Measurements from ENCODE around the gene MYL7.
"Not testable (repeated sequence)": the region's sequence is repeated elsewhere in the genome, so short reads cannot be mapped to it uniquely, and the experiment has no call there.

Gene MYL7

DNA sequence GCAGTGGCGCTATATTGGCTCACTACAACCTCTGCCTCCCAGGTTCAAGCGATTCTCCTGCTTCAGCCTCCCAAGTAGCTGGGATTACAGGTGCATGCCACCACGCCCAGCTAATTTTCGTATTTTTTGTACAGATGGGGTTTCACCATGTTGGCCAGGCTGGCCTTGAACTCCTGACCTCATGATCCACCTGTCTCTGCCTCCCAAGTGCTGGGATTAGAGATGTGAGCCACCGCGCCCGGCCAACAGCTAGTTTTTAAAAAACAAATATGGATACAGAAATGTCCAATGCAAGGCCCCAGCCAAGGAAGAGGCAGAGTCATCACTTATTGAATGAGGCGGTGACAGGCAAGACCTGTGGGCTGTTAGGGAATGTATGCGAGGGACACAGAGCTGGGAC is 30.8 kb upstream of the MYL7 start:
- DNase-seq, result not testable (repeated sequence)

DNA sequence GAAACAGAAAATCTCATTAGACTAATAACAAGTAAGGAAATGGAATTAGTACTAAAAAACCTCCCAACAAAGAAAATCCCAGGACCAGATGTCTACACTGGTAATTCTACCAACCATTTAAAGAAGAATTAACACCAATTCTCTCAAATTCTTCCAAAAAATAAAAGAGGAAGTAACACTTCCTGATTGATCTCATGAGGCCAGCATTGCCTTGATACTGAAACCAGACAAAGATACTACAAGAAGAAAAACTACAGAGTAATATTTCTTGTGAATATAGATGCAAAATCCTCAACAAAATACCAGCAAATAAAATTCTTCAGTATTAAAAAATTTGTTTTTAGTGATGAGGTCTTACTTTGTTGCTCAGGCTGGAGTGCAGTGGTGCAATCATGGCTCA is 26.8 kb upstream of the MYL7 start:
- peak; percentile 67 for DNase-seq

DNA sequence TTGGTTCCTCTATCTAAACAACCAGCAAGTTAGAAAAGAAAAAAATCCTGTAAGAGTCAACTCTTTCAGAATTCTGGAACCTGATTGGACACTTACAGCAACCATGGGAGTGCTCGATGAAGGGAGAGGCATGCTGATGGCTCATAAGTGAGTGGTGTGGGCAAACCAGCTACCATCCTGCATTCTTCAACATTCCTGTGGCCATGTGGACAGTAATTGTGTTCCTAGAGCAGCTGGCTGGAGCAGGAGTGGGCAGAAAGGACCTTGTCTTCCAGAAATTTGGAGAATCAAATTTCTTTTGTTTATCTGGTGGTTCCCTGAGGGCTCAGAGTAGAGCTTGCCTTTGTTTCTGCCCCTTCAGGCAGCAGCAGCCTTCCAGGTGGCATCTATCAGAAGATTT is 22.5 kb upstream of the MYL7 start:
- no peak for DNase-seq

DNA sequence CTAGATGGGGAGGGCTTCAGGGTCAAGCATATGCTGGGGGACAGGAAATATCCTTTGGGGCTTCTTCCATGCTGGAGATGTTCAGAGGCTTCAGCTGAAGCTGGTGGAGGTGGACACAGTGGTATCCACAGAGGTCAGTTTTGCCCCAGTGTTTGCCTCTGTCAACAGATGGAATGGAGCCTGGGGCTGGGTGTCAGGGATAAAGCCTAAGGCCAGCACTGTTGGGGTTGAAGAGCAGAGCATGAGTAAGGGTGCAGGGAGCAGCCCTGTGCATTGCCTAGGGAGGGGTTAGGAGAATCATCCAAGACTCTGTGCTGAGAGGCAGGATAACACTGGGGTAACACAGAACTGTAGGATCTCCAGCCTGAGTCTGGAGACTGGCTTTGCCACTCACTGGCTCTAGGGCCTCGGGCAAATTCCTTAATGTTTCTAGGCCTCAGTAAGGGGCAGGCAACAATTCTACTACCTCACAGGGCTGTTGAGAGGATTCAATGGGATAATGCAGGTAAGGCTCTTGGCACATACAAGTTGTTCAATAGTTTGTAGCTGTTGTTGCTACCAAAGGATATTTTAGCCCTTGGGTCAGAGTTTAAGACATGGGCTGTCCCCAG is 21.8 kb upstream of the MYL7 start:
- no peak for DNase-seq

DNA sequence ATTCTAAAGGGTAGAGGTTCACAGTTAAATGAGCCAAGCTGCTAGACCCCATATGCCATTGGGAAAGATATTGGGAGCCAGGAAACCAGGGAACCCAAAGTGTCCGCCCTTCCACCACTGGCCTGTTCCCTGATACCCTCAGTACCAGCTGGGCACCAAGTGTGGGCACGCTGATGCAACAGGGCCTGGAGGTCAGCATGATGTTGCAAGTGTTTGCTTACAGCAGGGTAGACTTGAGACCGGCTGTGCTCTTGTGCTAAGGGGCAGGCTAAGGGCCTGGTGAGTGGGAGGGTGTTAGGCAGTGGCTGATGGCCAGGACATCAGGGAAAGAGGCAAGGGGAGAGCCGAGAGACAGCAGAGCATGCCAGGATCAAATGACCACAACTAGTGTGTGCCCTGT is 21.0 kb upstream of the MYL7 start:
- DNase-seq, result no peak

DNA sequence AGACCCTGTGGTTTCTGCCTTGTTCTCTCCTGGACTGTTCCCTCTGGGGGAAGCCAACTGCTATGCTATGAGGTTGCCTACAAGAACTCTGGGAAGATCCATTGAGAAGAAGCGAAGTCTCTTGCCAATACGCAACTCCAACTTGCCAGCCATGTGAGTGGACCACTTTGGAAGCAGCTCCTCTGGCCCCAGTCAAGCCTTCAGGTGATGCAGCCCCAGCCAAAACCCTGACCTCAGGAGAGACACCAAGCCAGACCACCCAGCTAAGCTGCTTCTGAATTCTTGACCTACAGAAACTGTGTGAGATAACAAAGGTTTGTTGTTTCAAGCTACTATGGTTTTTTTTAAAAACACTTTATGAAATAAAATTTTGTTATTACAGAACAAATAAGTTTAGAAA is 20.2 kb upstream of the MYL7 start:
- no peak for DNase-seq

DNA sequence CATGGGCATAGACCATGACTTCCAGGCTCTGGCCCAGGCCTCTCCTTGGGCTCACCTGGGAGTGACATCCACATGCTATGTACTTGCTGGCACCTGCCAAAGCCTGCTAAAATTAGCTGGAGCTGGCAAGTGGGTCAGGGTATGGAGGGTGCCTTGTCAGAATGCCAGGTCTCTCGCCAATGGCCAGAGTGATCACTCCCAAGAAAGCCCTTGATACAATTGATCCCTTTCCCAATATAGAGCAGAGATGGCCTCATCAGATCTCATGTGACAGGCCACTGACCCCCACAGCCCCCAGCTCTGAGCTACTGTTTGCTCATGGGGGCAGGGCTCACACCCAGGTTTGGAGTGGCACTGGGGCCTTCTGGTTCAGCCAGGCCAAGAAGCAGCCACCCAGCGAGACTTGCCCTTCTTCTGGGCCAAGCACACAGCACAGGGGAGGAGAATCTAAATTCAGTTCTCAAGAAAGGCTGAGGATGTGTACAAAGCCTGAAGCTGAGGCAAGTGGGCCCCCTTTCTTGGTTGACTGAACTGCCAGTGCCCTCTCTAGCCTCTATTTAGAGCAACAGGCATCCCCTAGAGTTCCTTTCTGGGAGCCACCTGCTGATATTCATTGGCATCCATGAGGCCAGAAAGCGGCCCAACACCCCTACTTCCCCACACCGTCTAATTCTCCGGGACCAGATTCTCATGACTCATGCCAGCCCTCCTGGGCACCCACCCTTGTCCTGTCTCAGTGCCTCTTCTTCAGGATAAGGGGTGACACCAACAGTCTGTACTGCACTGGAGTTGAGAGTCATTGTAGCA is 18.9 kb upstream of the MYL7 start:
- no peak for DNase-seq

DNA sequence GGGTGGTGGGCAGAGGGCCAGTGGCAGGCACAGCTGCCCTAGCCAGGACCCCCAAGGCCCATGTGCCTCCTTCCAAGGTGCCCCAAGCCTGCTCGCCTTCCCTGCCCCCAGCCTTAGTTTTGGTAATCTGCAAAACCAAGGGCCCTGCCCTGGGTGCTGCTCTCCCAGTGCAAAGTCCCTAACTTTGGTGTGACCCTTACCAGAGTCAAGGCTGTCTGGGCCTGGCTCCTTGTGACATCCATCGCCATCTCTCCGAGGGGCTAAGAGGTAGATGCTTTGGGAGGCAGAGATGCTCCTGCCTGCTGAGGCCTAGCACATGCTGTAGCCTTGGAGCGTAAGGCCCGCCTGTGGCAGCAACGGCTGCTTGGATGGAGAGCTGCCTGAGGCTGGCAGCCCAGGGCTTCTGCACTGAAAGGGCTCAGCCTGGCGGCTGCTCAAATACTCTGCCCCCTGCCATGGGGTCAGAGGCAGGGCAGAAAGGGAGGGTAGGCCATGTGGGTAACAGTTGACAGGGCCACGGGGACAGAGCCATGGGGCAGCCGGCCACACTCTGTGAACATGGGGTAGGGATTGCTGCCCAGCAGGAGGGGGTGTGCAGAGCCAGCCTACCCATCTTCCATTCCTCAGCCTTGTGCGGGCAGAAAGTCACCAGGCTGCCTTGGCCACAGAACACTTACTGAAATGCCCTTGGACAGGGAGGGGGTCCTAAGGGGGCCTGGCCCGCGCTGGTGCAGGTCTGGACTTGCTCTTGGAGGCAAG is 17.9 kb upstream of the MYL7 start:
- no peak for DNase-seq

DNA sequence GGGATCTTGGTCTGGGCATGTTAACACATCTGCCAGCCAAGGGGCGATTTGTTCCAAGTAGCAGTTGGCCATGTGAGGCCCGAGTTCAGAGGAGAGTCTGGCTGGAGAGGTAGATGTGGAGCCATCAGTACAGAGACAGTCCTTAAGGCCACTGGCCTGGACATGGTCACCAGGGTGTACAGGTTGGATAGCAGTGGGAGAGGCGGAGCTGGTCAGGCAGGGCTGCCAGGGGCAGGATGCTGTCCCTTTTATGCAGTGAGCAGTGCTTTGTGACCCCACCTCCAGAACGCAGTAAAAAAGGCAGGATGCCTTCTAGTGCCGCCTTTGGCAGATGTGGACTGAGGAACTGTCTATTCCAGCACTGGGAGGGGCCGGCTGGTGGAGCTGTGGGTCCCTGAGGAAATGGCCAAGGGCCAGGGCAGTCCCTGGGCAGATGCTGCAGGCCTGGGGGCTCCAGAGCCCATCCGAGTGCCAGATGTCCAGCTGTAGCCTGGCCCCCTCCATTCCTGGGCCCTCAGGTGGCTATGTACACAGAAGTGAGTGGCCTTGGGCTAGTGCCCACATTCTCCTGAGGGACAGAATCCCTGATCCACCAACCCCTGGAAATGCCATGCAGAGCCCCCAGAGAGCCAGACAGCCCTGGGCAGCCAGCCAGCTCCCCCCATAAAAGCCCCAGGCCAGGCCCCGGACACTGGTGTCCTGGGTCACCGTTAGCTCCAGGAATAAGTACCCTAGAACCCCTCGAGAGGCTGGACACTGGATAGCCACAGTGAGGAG is 17.2 kb upstream of the MYL7 start:
- no peak for DNase-seq

DNA sequence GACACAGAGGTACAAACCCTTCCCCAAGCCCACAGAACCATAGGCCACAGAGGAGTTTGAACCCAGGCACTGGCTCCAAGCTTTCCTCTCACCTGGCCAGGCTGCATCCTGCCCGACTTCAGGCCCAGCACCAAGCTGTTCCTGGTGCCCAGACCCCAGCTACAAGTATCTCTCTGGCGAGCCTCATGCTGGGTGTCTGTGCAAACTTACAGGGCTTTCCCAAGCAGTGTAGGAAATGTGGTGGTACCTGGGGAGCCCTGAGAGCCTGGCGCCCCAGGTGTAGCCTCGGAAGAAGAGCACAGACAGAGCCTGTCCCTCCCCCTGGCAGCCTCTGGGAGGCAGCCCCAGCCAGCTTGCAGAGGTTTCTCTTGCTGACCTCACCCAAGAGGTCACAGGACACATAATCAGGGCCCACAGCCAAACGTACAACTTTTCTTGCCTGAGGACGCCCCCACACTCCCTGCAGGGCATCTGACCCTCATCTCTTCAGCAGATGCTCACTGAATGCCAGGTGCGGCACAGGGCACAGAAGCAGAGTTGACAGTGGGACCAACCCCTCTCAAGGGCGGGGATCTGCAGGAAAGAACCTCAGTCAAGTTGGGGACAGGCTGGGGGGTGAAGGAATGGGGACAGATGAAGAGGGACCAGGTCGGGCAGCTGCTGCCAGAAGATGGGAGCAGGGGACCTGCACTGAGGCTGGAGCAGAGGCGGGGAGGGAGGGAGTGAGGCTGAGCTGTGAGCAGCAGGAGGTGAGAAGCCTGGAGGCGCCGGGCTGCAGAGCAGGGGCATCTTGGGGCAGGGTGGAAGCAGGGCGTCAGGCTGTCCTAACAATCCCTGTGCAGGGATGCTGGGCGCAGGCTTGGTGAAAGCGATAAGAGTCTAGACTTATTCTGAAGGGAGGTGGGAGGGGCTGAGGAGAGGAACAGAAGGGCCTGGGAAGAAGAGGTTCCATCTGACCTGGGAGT is 16.3 kb upstream of the MYL7 start:
- no peak for DNase-seq

DNA sequence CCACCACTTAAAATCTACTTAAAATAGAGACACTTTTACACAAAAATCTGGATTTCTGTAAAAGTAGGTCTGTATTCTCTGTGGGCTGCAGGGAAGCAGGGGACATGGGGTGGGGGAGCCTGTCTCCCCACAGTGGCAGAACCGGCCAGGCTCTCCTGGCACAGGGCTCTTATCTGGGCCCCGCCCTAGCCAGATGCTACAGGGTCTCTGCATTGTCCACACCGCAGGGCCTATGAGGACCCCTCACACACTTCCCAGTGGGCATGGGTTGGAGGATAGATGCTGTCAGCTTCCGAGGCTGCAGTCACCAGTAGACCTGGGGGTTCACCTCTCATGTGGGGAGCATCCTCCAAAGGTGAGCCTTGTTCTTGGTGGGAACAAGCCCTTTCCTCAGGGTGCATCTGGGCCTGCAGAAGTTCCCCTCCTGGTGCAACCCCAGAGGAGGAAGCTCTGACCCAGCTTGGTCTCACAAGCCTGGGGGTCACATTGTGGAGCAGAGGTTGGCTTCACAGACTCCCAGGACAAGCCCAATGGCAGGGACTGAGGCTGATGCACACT is 15.4 kb upstream of the MYL7 start:
- DNase-seq, result no peak

DNA sequence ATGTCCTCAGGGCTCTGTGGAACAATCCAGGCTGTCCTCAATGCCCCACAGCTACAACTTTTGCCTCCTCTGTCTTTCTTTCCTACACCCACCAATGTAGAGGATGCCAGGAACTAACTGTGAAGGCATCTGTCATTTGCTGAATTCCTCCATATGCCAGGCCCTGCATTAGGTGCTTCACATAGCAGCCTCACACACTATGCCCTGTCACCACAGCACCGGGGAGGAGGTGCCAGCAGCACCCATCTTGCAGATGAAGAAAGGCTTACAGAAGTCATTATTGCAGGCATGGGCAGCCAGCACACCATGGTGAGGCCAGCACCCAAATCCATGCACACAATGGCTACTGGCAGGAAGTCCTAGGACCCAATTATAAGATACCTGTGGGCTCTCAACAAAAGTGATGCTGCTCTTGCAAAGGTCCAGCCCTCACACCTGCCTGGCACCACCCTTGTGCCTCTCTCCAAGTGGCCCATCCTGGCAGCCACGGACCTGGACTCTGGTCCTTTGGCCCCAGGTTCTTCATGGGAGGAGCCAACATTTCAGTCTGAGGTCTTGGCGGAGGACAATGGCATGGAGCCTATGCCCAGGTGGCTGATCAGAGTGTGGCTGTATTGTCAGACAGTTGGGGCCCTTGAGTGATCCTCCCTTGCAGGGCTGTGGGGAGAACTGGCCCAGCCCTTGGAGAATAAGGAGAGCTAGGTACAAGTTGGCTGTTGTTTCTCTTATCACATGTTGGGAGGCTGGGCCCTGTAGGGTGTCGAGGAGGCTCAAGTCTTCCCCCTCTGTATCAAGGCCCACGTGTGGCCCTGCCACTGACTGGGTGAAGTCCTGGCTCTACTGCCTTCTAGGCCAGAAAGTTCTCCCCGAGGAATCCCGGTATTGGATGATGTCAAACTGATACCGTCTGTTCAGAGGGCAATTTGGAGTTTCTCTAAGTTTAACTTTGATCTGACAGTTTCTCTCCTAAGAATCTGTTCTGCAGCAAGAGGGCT is 14.4 kb upstream of the MYL7 start:
- DNase-seq, result no peak

DNA sequence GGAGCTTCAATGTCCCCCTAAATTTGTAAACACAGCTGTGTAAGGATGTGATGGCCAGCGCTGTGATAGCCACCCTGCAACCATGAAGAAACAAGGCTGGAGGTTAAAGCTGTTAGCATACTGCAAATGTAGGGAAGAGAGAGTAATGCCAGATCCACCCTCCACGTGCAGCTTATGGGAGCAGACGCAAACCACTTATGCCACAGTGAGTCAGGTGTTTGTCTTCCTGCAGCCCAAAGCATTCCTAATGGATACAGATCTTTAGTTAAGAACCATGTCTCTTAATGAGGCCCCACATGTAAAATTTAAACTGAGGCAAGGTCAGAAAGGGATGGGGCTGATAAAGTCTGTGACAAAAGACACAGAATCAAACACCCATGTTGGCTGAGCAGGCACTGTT is 13.6 kb upstream of the MYL7 start:
- DNase-seq, result no peak

DNA sequence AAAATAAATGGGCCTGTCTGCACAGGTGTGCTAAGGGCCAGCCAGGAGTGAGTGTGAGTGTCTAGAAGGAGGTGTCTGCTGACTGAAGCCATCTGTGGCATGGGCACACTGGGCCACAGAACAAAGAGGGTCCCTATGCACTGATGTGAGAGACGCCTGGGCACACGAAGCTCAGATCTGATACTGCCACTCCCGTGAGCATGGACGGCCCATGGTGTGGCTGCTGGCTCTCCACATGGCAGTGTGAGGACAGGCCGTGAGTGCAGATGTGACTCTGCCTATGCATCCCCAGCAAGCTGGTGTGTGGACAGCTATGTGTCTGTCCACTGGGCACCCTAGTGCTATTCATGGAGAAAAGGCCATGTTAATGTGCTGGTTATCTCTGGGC is 12.8 kb upstream of the MYL7 start:
- DNase-seq, result no peak

DNA sequence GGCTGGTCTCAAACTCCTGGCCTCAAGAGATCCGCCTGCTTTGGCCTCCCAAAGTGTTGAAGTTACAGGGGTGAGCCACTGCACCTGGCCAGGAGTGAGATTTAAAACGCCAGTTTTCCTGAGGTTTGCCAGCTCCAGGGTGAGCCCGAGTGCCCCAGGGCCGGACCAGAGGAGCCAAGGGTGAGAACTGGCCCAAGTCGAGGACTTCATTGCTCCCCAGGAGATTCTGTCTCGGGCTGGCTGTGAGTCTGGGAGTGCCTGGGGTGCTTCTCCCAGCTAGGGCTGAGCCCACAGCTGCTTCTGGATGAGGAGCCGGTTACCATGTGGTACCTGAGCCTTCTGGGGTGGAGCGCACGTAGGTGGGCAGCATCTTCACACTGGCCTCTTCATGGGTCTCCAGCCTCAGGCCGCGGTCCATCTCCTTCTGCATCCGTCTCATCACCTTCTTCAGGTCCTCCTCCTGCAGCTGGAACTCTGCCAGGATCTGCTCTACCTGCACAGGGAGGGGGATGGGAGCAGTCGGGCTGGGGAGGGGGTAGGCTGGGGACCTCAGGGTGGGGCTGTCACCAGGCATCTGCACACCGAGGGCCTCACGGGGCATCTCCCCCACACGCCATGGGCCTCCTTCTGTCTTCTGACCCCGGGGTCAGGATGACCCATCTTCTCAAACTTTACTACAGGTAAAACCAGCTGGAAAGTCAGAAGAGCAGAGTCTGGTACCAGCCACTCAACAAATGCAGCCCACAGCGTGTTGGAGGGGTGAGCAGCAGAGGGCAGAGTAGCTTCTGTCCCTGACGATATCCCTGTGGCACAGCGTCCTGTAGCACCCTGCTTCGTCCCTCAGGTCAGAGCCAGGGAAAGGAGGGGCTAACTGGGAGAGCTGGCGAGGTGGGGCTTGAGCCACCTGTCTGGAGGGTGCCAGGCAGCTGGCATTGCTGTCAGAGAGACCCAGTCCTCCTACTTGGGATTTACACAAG is 12.1 kb upstream of the MYL7 start:
- no peak for DNase-seq

DNA sequence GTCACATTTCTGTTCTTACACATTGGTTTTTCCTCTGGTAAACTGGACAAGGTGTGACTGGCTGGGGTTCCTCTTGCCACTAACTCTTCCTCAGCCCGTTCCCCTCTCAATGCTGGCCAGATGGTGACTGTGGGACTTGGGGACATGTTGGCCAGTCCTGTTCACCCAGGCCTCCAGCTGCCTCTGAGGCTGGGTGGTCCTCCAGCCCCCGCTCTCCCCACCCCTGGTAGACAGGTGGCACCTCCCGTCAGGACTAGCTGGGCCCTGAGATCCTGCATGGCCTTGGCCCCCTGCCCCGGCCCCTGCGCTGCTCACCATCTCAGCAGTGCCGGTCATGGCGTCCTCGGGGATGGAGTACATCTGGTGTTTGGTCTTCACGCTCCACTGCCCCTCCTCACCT is 10.8 kb upstream of the MYL7 start:
- no peak for DNase-seq

DNA sequence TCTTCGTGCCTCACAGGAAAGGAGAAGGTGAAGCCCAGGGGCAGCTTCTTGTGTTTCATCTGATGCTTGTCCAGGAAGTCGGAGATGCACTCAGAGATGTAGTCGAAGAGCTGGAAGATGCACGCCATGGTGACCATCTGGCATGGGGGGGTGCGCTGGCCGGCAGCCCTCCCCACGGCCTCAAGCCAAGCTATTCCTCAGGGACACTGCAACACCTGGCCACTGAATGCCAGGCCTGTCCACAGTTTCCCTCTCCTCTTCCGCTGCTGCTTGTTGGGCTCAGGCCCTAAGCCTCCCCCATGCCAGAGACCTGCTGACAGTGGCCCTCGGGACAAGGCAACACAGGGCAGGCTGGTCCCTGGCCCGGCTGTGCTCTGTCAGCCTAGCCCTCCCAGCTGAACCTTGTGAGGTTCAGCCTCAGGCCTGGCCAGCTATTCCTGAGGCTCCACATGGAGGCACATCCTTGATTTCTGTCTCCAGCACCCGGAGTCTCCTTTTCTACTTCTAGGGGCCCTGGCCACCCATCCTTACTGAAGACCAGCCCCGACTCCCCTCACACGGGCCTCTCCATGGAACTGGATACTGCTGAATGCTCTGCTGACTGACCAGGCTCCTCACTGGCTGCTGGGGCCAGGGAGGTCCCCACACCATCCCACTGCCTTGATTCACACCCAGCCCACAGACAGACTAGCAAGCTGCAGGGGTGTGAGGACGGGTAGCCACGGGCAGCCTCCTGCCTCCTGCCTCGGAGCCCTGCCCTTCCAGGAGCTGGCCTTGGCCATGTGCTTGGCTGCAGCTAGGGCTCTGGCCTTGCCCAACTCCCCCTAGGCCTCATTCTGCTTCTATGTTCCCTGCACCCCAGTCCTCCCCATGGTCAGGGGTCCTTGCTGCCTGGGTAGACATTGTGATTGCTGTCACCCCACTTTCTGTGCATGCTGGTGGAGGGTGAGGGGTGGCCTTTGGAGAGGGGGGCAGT is 10.1 kb upstream of the MYL7 start:
- no peak for DNase-seq

DNA sequence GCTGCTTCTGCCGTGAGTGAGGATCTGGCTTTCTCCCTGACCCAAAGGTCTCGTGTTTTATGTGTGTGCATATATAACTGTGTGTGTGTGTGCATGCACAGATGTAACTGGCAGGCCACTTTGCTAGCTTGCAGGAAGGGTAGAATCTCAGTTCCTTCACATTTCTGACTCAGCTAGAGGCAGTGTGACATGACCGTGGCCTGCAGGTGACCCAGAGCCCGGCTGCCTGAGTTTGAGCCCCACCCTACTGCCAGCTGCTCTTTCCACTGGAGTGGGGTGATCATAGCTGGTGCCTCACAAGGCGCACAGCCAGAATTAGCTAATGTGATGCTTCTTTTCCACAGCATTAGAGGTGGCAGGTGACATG is 9.3 kb upstream of the MYL7 start:
- DNase-seq, result no peak

Data from MV-4-11 (cell line).